H1 (cell line): ENCODE results near the gene ASB4. TPM values are rescaled to one million over a fixed set of nuclear protein-coding genes. Genes with fewer than 3 reads are reported as not detected.

ENCODE experiments used
- CTCF ChIA-PET: fragments of 300-600 bp; sonication (Branson Sonifier 250); formaldehyde crosslinking; loops from one replicate; lab custom pipeline; 2021; ENCODE audit not compliant: partially characterized antibody; lab: Charles Lee
- POLR2A ChIA-PET: fragments of 300-600 bp; sonication (Branson Sonifier 250); formaldehyde crosslinking; loops from one replicate; lab custom pipeline; 2021; ENCODE audit warnings: inconsistent platforms; ENCODE audit not compliant: partially characterized antibody; lab: Charles Lee
- DNase-seq, 2 experiments: peaks; one replicate each; pipeline versions ENCODE4 v3.0.0 to v3.0.0-alpha.2; 2010 to 2022; ENCODE audit warnings: low spot score in 2 of 2, low read depth in 1 of 2, mixed read lengths in 1 of 2
- FAIRE-seq: peaks from 2 replicates; lab custom pipeline; 2011; peaks lifted over from hg19 to GRCh38; lab: Jason Lieb, UNC
- H2AFZ ChIP-seq: 2 replicates; pipeline ENCODE4 v1.8.1; 2012; ENCODE audit warnings: low read length, inconsistent platforms
- H2AK5ac ChIP-seq: 2 replicates; pipeline ENCODE4 v1.6.1; 2013; ENCODE audit warnings: low read depth, low read length
- H2BK120ac ChIP-seq: replicated peaks from 2 replicates; pipeline ENCODE3; 2013; ENCODE audit warnings: low read depth, low read length, inconsistent platforms
- H2BK12ac ChIP-seq: 2 replicates; pipeline ENCODE4 v1.6.1; 2013; ENCODE audit warnings: low read depth, low read length
- H2BK15ac ChIP-seq: 2 replicates; pipeline ENCODE4 v1.6.1; 2013; ENCODE audit warnings: low read length
- H2BK20ac ChIP-seq: 2 replicates; pipeline ENCODE4 v1.6.1; 2013; ENCODE audit warnings: low read length
- H2BK5ac ChIP-seq: 2 replicates; pipeline ENCODE4 v1.6.1; 2013; ENCODE audit warnings: low read depth, low read length
- H3K14ac ChIP-seq: 2 replicates; pipeline ENCODE4 v1.6.1; 2013; ENCODE audit warnings: inconsistent platforms; ENCODE audit not compliant: insufficient read length
- H3K18ac ChIP-seq: 2 replicates; pipeline ENCODE4 v1.6.1; 2013; ENCODE audit warnings: low read length; ENCODE audit errors: extremely low read depth
- H3K23ac ChIP-seq: 2 replicates; pipeline ENCODE4 v1.6.1; 2013; ENCODE audit warnings: inconsistent platforms; ENCODE audit not compliant: insufficient read length
- H3K23me2 ChIP-seq: 2 replicates; pipeline ENCODE4 v1.6.1; 2013; ENCODE audit warnings: low read depth, low read length
- H3K27ac ChIP-seq: 2 replicates; pipeline ENCODE4 v1.6.1; 2011; ENCODE audit warnings: low read depth, low read length, inconsistent platforms
- H3K27me3 ChIP-seq, 4 experiments: replicated peaks in 1 of 4; 1 replicate in 1 of 4; 2 replicates in 3 of 4; pipeline versions ENCODE4 v1.6.1 to v1.8.1; 2011 to 2013; ENCODE audit warnings: low read length in 3 of 4, mild to moderate bottlenecking in 3 of 4, inconsistent platforms in 2 of 4, mixed read lengths in 2 of 4, moderate library complexity in 1 of 4; ENCODE audit not compliant: control insufficient read depth in 3 of 4, insufficient read depth in 3 of 4; ENCODE audit errors: extremely low read depth in 1 of 4
- H3K36me3 ChIP-seq, 4 experiments: 2 replicates each; pipeline versions ENCODE4 v1.6.1 to v1.8.1; 2011 to 2013; ENCODE audit warnings: mild to moderate bottlenecking in 4 of 4, low read length in 3 of 4, moderate library complexity in 2 of 4, control low read depth in 1 of 4, inconsistent platforms in 1 of 4; ENCODE audit not compliant: insufficient read depth in 4 of 4, control insufficient read depth in 2 of 4
- H3K4ac ChIP-seq: replicated peaks from 2 replicates; pipeline ENCODE3; 2013; ENCODE audit warnings: low read length, low read depth, mixed read lengths, inconsistent platforms; ENCODE audit not compliant: insufficient read length
- H3K4me1 ChIP-seq, 4 experiments: replicated peaks in 1 of 4; 1 replicate in 1 of 4; 2 replicates in 3 of 4; pipeline versions ENCODE4 v1.6.1 to v1.8.1; 2011 to 2013; ENCODE audit warnings: low read length in 3 of 4, inconsistent platforms in 2 of 4, mixed read lengths in 1 of 4; ENCODE audit not compliant: insufficient read depth in 4 of 4, control insufficient read depth in 3 of 4
- H3K4me2 ChIP-seq, 2 experiments: 2 replicates each; pipeline versions ENCODE4 v1.6.1 to v1.8.1; 2011 to 2013; ENCODE audit warnings: low read depth in 2 of 2, low read length in 2 of 2, control low read depth in 1 of 2, inconsistent platforms in 1 of 2, mild to moderate bottlenecking in 1 of 2; ENCODE audit not compliant: insufficient read depth in 1 of 2
- H3K4me3 ChIP-seq, 4 experiments: fragments of 200-600, 300-600 bp in 1 of 4; sonication (generic), shearing (Covaris generic), sonication (Bioruptor Twin) in 1 of 4; 2 replicates each; pipeline versions ENCODE4 v1.5.1 to v1.8.1; 2011 to 2016; ENCODE audit warnings: low read length in 4 of 4, low read depth in 3 of 4, control low read depth in 2 of 4, inconsistent platforms in 2 of 4, mild to moderate bottlenecking in 2 of 4, mixed read lengths in 1 of 4, moderate library complexity in 1 of 4; ENCODE audit not compliant: insufficient read depth in 2 of 4; ENCODE audit errors: extremely low read depth in 1 of 4
- H3K56ac ChIP-seq: replicated peaks from 2 replicates; pipeline ENCODE3; 2013; ENCODE audit warnings: low read depth, mild to moderate bottlenecking, mixed read lengths, low read length, inconsistent platforms; ENCODE audit not compliant: insufficient read length
- H3K79me1 ChIP-seq: 2 replicates; pipeline ENCODE4 v1.6.1; 2013; ENCODE audit warnings: low read depth, low read length, control low read depth
- H3K79me2 ChIP-seq, 2 experiments: 2 replicates each; pipeline versions ENCODE4 v1.6.1 to v1.8.1; 2012 to 2013; ENCODE audit warnings: low read length in 2 of 2, mild to moderate bottlenecking in 2 of 2, inconsistent platforms in 1 of 2; ENCODE audit not compliant: insufficient read depth in 2 of 2, control insufficient read depth in 1 of 2
- H3K9ac ChIP-seq, 4 experiments: replicated peaks in 1 of 4; 1 replicate in 1 of 4; 2 replicates in 3 of 4; pipeline versions ENCODE4 v1.6.1 to v1.8.1; 2011 to 2013; ENCODE audit warnings: low read depth in 3 of 4, low read length in 3 of 4, control low read depth in 2 of 4, mild to moderate bottlenecking in 2 of 4, moderate library complexity in 2 of 4, inconsistent platforms in 1 of 4; ENCODE audit errors: extremely low read depth in 1 of 4
- H3K9me3 ChIP-seq, 2 experiments: 2 replicates each; pipeline versions ENCODE4 v1.6.1 to v1.8.1; 2012 to 2013; ENCODE audit warnings: mild to moderate bottlenecking in 2 of 2, moderate library complexity in 2 of 2, control low read depth in 1 of 2, inconsistent platforms in 1 of 2, low read depth in 1 of 2, low read length in 1 of 2, mixed read lengths in 1 of 2; ENCODE audit not compliant: insufficient read depth in 2 of 2
- H4K20me1 ChIP-seq, 2 experiments: replicated peaks in 1 of 2; 2 replicates each; pipeline versions ENCODE3 to v1.8.1; 2011 to 2013; ENCODE audit warnings: inconsistent platforms in 2 of 2, low read length in 2 of 2, mild to moderate bottlenecking in 1 of 2; ENCODE audit not compliant: insufficient read depth in 2 of 2, control insufficient read depth in 1 of 2
- H4K5ac ChIP-seq: 2 replicates; pipeline ENCODE4 v1.6.1; 2013; ENCODE audit warnings: low read length, low read depth, mixed read lengths, inconsistent platforms; ENCODE audit not compliant: insufficient read length
- H4K8ac ChIP-seq: 2 replicates; pipeline ENCODE4 v1.8.0; 2013; ENCODE audit warnings: mild to moderate bottlenecking, moderate library complexity, low read length, inconsistent platforms; ENCODE audit not compliant: insufficient read depth; ENCODE audit errors: extremely low read depth
- H4K91ac ChIP-seq: replicated peaks from 2 replicates; pipeline ENCODE3; 2013; ENCODE audit warnings: low read length, mixed read lengths, inconsistent platforms; ENCODE audit not compliant: insufficient read length
- SIN3A ChIP-seq, 2 experiments: IDR thresholded peaks in 1 of 2; conservative IDR thresholded peaks in 1 of 2; 2 replicates each; pipeline ENCODE4 v1.6.1; 2011 to 2012; ENCODE audit warnings: low read length in 2 of 2, improper control_type of control experiment in 1 of 2, low read depth in 1 of 2, mild to moderate bottlenecking in 1 of 2
- TAF1 ChIP-seq: IDR thresholded peaks from 2 replicates; pipeline ENCODE4 v1.6.1; 2011; ENCODE audit warnings: mild to moderate bottlenecking, low read depth, low read length
- WGBS, 2 experiments: shearing (Covaris generic) in 1 of 2; methylation state at CpG; one replicate each; pipeline versions ENCODE4 v1.1.6 to v1.1.7; 2013 to 2015; ENCODE audit warnings: low lambda C conversion rate in 2 of 2, mixed read lengths in 2 of 2, inconsistent platforms in 1 of 2, low coverage in 1 of 2, missing lambda C conversion rate in 1 of 2; ENCODE audit not compliant: insufficient replicate concordance in 2 of 2, insufficient coverage in 1 of 2, insufficient read length in 1 of 2; ENCODE audit errors: extremely low coverage in 1 of 2, missing lambda C conversion rate in 1 of 2; 5-methylcytosine and 5-hydroxymethylcytosine counted together
- polyA plus RNA-seq, 7 experiments: library from polyadenylated mRNA; depleted of rRNA in 3 of 7; stranded (reverse) in 5 of 7; unstranded in 2 of 7; fragments of >200 nt in 5 of 7; fragments of 200-250 nt in 2 of 7; gene quantifications; 1 replicate in 5 of 7; 2 replicates in 1 of 7; 4 replicates in 1 of 7; pipeline versions ENCODE4 v1.2.1 to v1.2.3, GENCODE V29; 2011 to 2013; ENCODE audit warnings: missing spikeins in 2 of 7, mixed read lengths in 2 of 7
- total RNA-seq: library from RNA; stranded (reverse); fragmentation: NEBNext Ultra II Directional; extraction: Animal tissue kit (Norgen Biotek cat#: 25700); gene quantifications from 2 replicates; pipeline ENCODE4 v1.2.1, GENCODE V29; 2021

ASB4 gene
- total and polyA plus RNA-seq, 2 of the 8 experiments (the other 6 are each of a cell fraction or from before 2014, with no cell fraction given), result not detected

GRCh38 chr7:95482424-95482823 lies 3.3 kb upstream of the ASB4 start:
- no peaks in the 10 kb centered on the region for H3K4me1 ChIP-seq
- H3K9ac ChIP-seq, result no peak overlapping the region
- H3K14ac ChIP-seq, result no peak overlapping the region
- H2BK15ac ChIP-seq, result no peak overlapping the region
- H3K56ac ChIP-seq, result no peak overlapping the region
- WGBS, 2 experiments, result 88% methylated on average over 4 of the region's 4 CpGs; no CpG with 5 or more reads in 1 of the 2 experiments
- H3K27ac ChIP-seq, result no peak overlapping the region
- H2BK12ac ChIP-seq, result no peak overlapping the region
- H3K4me3 ChIP-seq, result no peak overlapping the region
- POLR2A ChIA-PET, result no interaction called here
- H3K79me2 ChIP-seq, result no peaks in the 10 kb centered on the region
- DNase-seq (no peak), FAIRE-seq (no peak)
- H2AFZ ChIP-seq, result no peak overlapping the region
- H4K8ac ChIP-seq, result no peak overlapping the region
- no peak overlapping the region for H4K5ac ChIP-seq
- H3K36me3 ChIP-seq, result no peaks in the 10 kb centered on the region
- no peak overlapping the region for H2BK5ac ChIP-seq
- no peaks in the 10 kb centered on the region; the same call in 1 of the 2 replicates for H3K23me2 ChIP-seq
- H3K27me3 ChIP-seq, result no peaks in the 10 kb centered on the region
- no peak overlapping the region for H3K4ac ChIP-seq
- H2BK120ac ChIP-seq, result no peak overlapping the region
- H3K23ac ChIP-seq, result no peak overlapping the region
- H3K9me3 ChIP-seq, result no peaks in the 10 kb centered on the region
- H3K4me2 ChIP-seq, result no peak overlapping the region
- H4K91ac ChIP-seq, result no peak overlapping the region
- no peak overlapping the region for H2AK5ac ChIP-seq
- H3K18ac ChIP-seq, result no peak overlapping the region
- H3K79me1 ChIP-seq, result no peaks in the 10 kb centered on the region
- CTCF ChIA-PET, result interaction anchor here (0.6 to 4.3 kb wide), 8 partner anchors 27 to 236 kb away, joined by 3 to 16 read pairs (median 3); no protein-coding TSS in a partner anchor
- no peak overlapping the region for H2BK20ac ChIP-seq
- no peaks in the 10 kb centered on the region for H4K20me1 ChIP-seq
- TF ChIP-seq TAF1, result no peak
- TF ChIP-seq SIN3A (conservative IDR thresholded peaks at IDR 0.05 in 1 of 2, IDR thresholded peaks at IDR 0.05 in 1 of 2; ENCODE audit: low read depth in 1 of 2, low read length in 2 of 2), result no peak
